IMR-90 (cell line): Measurements from ENCODE around the gene NOTCH2. TPM values are rescaled to one million over a fixed set of nuclear protein-coding genes. Genes with fewer than 3 reads are reported as not detected.
A peak's percentile ranks its signal among the peaks of the same experiment; 100 is the strongest.

ENCODE experiments used
- ATAC-seq: fragments of 200-7000 bp; cut with Tn5 transposase; 2 replicates; pipeline ENCODE4 v1.9.1; 2020; ENCODE audit warnings: low read depth, mild to moderate bottlenecking, moderate library complexity
- BruUV-seq: library from RNA; stranded (reverse); fragments of 400-500 nt; replicated peaks from 2 replicates; lab custom pipeline; 2021; lab: Mats Ljungman, UMichigan
- CTCF ChIA-PET: fragments of 300-600 bp; formaldehyde crosslinking; extraction: SDS; loops from one replicate; lab custom pipeline; 2021; ENCODE audit warnings: antibody characterized with exemption; lab: Yijun Ruan, JAX
- POLR2A ChIA-PET: fragments of 300-600 bp; sonication (Branson Sonifier 250); formaldehyde crosslinking; loops from one replicate; lab custom pipeline; 2022; ENCODE audit warnings: antibody characterized with exemption; ENCODE audit not compliant: unreplicated experiment; lab: Charles Lee
- DNase-seq: peaks from one replicate; pipeline ENCODE4 v3.0.0; 2013
- H2AFZ ChIP-seq: replicated peaks from 2 replicates; pipeline ENCODE3; 2013; ENCODE audit warnings: low read length, mild to moderate bottlenecking; ENCODE audit not compliant: poor library complexity
- H2AK5ac ChIP-seq: 2 replicates; pipeline ENCODE4 v1.6.1; 2013; ENCODE audit warnings: low read depth, low read length, inconsistent platforms
- H2AK9ac ChIP-seq: replicated peaks from 2 replicates; pipeline ENCODE3; 2013; ENCODE audit warnings: mild to moderate bottlenecking, low read depth, low read length, moderate library complexity; ENCODE audit not compliant: poor library complexity
- H2BK120ac ChIP-seq: 2 replicates; pipeline ENCODE4 v1.6.1; 2013; ENCODE audit warnings: low read depth, low read length, inconsistent platforms
- H2BK15ac ChIP-seq: 3 replicates; pipeline ENCODE4 v1.6.1; 2013; ENCODE audit warnings: low read depth, low read length, inconsistent platforms
- H2BK20ac ChIP-seq: 2 replicates; pipeline ENCODE4 v1.6.1; 2013; ENCODE audit warnings: low read depth, mild to moderate bottlenecking, inconsistent platforms, low read length, moderate library complexity
- H2BK5ac ChIP-seq: 2 replicates; pipeline ENCODE4 v1.6.1; 2013; ENCODE audit warnings: mild to moderate bottlenecking, low read depth, low read length, inconsistent platforms; ENCODE audit not compliant: poor library complexity, severe bottlenecking
- H3K14ac ChIP-seq: replicated peaks from 2 replicates; pipeline ENCODE4 v1.6.1; 2013; ENCODE audit warnings: low read depth, low read length, inconsistent platforms
- H3K18ac ChIP-seq: 2 replicates; pipeline ENCODE4 v1.6.1; 2013; ENCODE audit warnings: low read depth, low read length, control low read depth
- H3K23ac ChIP-seq: 2 replicates; pipeline ENCODE4 v1.6.1; 2013; ENCODE audit warnings: low read depth, low read length, inconsistent platforms
- H3K27ac ChIP-seq: 2 replicates; pipeline ENCODE4 v1.5.1; 2013; ENCODE audit warnings: mild to moderate bottlenecking, control low read depth, low read length; ENCODE audit not compliant: insufficient read depth
- H3K27me3 ChIP-seq: 2 replicates; pipeline ENCODE4 v1.6.1; 2013; ENCODE audit warnings: low read length; ENCODE audit not compliant: control insufficient read depth, insufficient read depth
- H3K36me3 ChIP-seq: 2 replicates; pipeline ENCODE4 v1.6.1; 2013; ENCODE audit warnings: low read length, mixed read lengths; ENCODE audit not compliant: control insufficient read depth, insufficient read depth
- H3K4ac ChIP-seq: 2 replicates; pipeline ENCODE4 v1.6.1; 2013; ENCODE audit warnings: low read depth, low read length, inconsistent platforms
- H3K4me1 ChIP-seq: 2 replicates; pipeline ENCODE4 v1.6.1; 2013; ENCODE audit warnings: low read length, mixed read lengths; ENCODE audit not compliant: control insufficient read depth, insufficient read depth
- H3K4me2 ChIP-seq: 2 replicates; pipeline ENCODE4 v1.6.1; 2013; ENCODE audit warnings: low read depth, mild to moderate bottlenecking, control low read depth, low read length, moderate library complexity
- H3K4me3 ChIP-seq: 2 replicates; pipeline ENCODE4 v1.5.1; 2013; ENCODE audit warnings: low read depth, mild to moderate bottlenecking, control low read depth, low read length, moderate library complexity; ENCODE audit not compliant: insufficient read depth
- H3K56ac ChIP-seq: 2 replicates; pipeline ENCODE4 v1.6.1; 2013; ENCODE audit warnings: low read length, inconsistent platforms; ENCODE audit not compliant: insufficient read depth; ENCODE audit errors: extremely low read depth
- H3K79me1 ChIP-seq, 2 experiments: 2 replicates each; pipeline ENCODE4 v1.6.1; 2013; ENCODE audit warnings: low read length in 2 of 2, inconsistent platforms in 1 of 2, low read depth in 1 of 2
- H3K9ac ChIP-seq: 2 replicates; pipeline ENCODE4 v1.6.1; 2013; ENCODE audit warnings: low read depth, low read length, control low read depth
- H3K9me1 ChIP-seq: 2 replicates; pipeline ENCODE4 v1.6.1; 2013; ENCODE audit warnings: low read length, inconsistent platforms; ENCODE audit not compliant: insufficient read depth
- H3K9me3 ChIP-seq: 2 replicates; pipeline ENCODE4 v1.6.1; 2013; ENCODE audit warnings: low read length; ENCODE audit not compliant: control insufficient read depth, insufficient read depth
- H4K20me1 ChIP-seq: 2 replicates; pipeline ENCODE4 v1.6.1; 2013; ENCODE audit warnings: low read length, inconsistent platforms; ENCODE audit not compliant: insufficient read depth
- H4K5ac ChIP-seq: 2 replicates; pipeline ENCODE4 v1.6.1; 2013; ENCODE audit warnings: mild to moderate bottlenecking, low read depth, low read length, control low read depth
- H4K8ac ChIP-seq, 2 experiments: 2 replicates each; pipeline ENCODE4 v1.6.1; 2013; ENCODE audit warnings: low read depth in 2 of 2, low read length in 2 of 2, control low read depth in 1 of 2, inconsistent platforms in 1 of 2
- H4K91ac ChIP-seq: 2 replicates; pipeline ENCODE4 v1.6.1; 2013; ENCODE audit warnings: low read depth, low read length, inconsistent platforms; ENCODE audit not compliant: insufficient read depth
- BHLHE40 ChIP-seq: fragments of 150-350 bp; IDR thresholded peaks from 2 replicates; pipeline ENCODE4 v1.6.1; 2016; ENCODE audit warnings: mild to moderate bottlenecking, low read depth, low read length
- CEBPB ChIP-seq: IDR thresholded peaks from 2 replicates; pipeline ENCODE4 v1.6.1; 2012; ENCODE audit warnings: low read depth, low read length, improper control_type of control experiment
- CHD1 ChIP-seq: IDR thresholded peaks from 2 replicates; pipeline ENCODE4 v1.6.1; 2012; ENCODE audit warnings: low read depth, low read length, improper control_type of control experiment
- CTCF ChIP-seq: conservative IDR thresholded peaks from 2 replicates; pipeline ENCODE4 v1.5.1; 2012; ENCODE audit warnings: mild to moderate bottlenecking, low read depth, low read length, improper control_type of control experiment
- FOS ChIP-seq: fragments of 150-350 bp; IDR thresholded peaks from 2 replicates; pipeline ENCODE4 v1.6.1; 2016; ENCODE audit warnings: low read depth, low read length
- MAFK ChIP-seq: IDR thresholded peaks from 2 replicates; pipeline ENCODE4 v1.6.1; 2012; ENCODE audit warnings: low read depth, low read length, improper control_type of control experiment
- MAZ ChIP-seq: IDR thresholded peaks from 2 replicates; pipeline ENCODE4 v1.6.1; 2012; ENCODE audit warnings: low read depth, mild to moderate bottlenecking, low read length, improper control_type of control experiment, moderate library complexity, borderline replicate concordance
- MXI1 ChIP-seq: IDR thresholded peaks from 2 replicates; pipeline ENCODE4 v1.6.1; 2012; ENCODE audit warnings: low read depth, mild to moderate bottlenecking, low read length, moderate library complexity, borderline replicate concordance
- NFE2L2 ChIP-seq: fragments of 150-350 bp; IDR thresholded peaks from 2 replicates; pipeline ENCODE4 v1.6.1; 2016; ENCODE audit warnings: low read depth, mild to moderate bottlenecking, low read length
- POLR2A ChIP-seq: IDR thresholded peaks from 2 replicates; pipeline ENCODE4 v1.6.1; 2012; ENCODE audit warnings: mild to moderate bottlenecking, low read depth, low read length
- RAD21 ChIP-seq: IDR thresholded peaks from 2 replicates; pipeline ENCODE4 v1.6.1; 2012; ENCODE audit warnings: low read length, improper control_type of control experiment
- RCOR1 ChIP-seq: IDR thresholded peaks from 2 replicates; pipeline ENCODE4 v1.6.1; 2012; ENCODE audit warnings: mild to moderate bottlenecking, low read length, improper control_type of control experiment; ENCODE audit not compliant: insufficient replicate concordance
- RFX5 ChIP-seq: IDR thresholded peaks from 2 replicates; pipeline ENCODE4 v1.8.0; 2012; ENCODE audit warnings: low read depth, mild to moderate bottlenecking, low read length, moderate library complexity
- SMC3 ChIP-seq: fragments of 150-350 bp; IDR thresholded peaks from 2 replicates; pipeline ENCODE4 v1.6.1; 2016; ENCODE audit warnings: low read depth, mild to moderate bottlenecking, antibody characterized with exemption, low read length, moderate library complexity
- USF2 ChIP-seq: fragments of 150-350 bp; IDR thresholded peaks from 2 replicates; pipeline ENCODE4 v1.6.1; 2017; ENCODE audit warnings: mild to moderate bottlenecking, antibody characterized with exemption, low read length, low read depth
- WGBS, 2 experiments: methylation state at CpG; one replicate each; pipeline versions ENCODE4 v1.1.5 to v1.1.7; 2013; ENCODE audit warnings: missing lambda C conversion rate in 2 of 2; ENCODE audit not compliant: insufficient read length in 1 of 2; ENCODE audit errors: extremely low coverage in 2 of 2; 5-methylcytosine and 5-hydroxymethylcytosine counted together
- dilution Hi-C: fragments of 300-500 bp; cut with HindIII; formaldehyde crosslinking; loops from one replicate; pipeline ENCODE4 v1.14.3; 2018; ENCODE audit warnings: low sequenced_read_pairs; ENCODE audit not compliant: unreplicated experiment
- in situ Hi-C: fragments of 300-500 bp; cut with MboI; formaldehyde crosslinking; loops from 3 replicates; pipeline ENCODE4 v1.14.3; 2019; ENCODE audit warnings: low sequenced_read_pairs, inconsistent platforms, mixed read lengths
- intact Hi-C: fragments of 100-400 bp; cut with micrococcal nuclease; formaldehyde crosslinking; loops from 2 replicates; pipeline ENCODE4 v1.10.0; 2022
- polyA plus RNA-seq, 3 experiments: library from polyadenylated mRNA; depleted of rRNA; stranded (reverse); fragments of >200 nt; gene quantifications; 2 replicates each; pipeline ENCODE4 v1.2.3, GENCODE V29; 2012; ENCODE audit warnings: low replicate concordance in 1 of 3
- total RNA-seq: library from RNA; depleted of rRNA; stranded (reverse); fragments of >200 nt; gene quantifications from 2 replicates; pipeline ENCODE4 v1.2.3, GENCODE V29; 2012

NOTCH2 gene
- total and polyA plus RNA-seq, 2 of the 4 experiments (the other 2 are of a cell fraction): 40.4 to 131 TPM

GRCh38 chr1:119879510-119880434 is 189.7 kb downstream of the NOTCH2 start:
- Histone ChIP-seq H2BK15ac (no peak overlapping the region), H3K18ac (no peak overlapping the region), H3K4me1 (peaks cover 2% of the 10 kb centered on the region), H2BK120ac (no peak overlapping the region), H3K9me3 (no peaks in the 10 kb centered on the region), H3K9ac (no peak overlapping the region), H3K56ac (no peak overlapping the region), H4K5ac (no peak overlapping the region), H3K36me3 (no peaks in the 10 kb centered on the region), H4K8ac (no peak overlapping the region), H2BK5ac (no peak overlapping the region), H3K27ac (no peak overlapping the region), H2AFZ (no peak overlapping the region), H3K4me2 (no peak overlapping the region), H2AK9ac (no peak overlapping the region), H3K9me1 (no peaks in the 10 kb centered on the region), H3K4me3 (no peak overlapping the region), H4K20me1 (no peaks in the 10 kb centered on the region), H2AK5ac (0 out of 2 replicates have a peak overlapping the region, but pooled peaks have one; percentile 4), H3K79me1 (no peaks in the 10 kb centered on the region), H2BK20ac (no peak overlapping the region), H3K4ac (no peak overlapping the region), H3K23ac (no peak overlapping the region), H3K14ac (no peak overlapping the region; the same call in 1 of the 2 replicates), H3K27me3 (peaks cover 2% of the 10 kb centered on the region; the same call in 1 of the 2 replicates), H4K91ac (no peak overlapping the region)
- ATAC-seq (peak; percentile 80), DNase-seq (peak; percentile 10)
- POLR2A ChIA-PET: no interaction called here
- CTCF ChIA-PET: no interaction called here
- dilution Hi-C loops: no loop called here
- in situ Hi-C loops: no loop called here
- WGBS, 2 experiments: 80% methylated on average over 2 of the region's 12 CpGs; no CpG with 5 or more reads in 1 of the 2 experiments
- intact Hi-C loops: loop anchor here (10.0 kb wide), 2 partner anchors 65 to 265 kb away; no protein-coding TSS in a partner anchor
- no TSS peak for BruUV-seq
- TF ChIP-seq MXI1 (no peak), USF2 (no peak), NFE2L2 (no peak), RAD21 (no peak), CHD1 (no peak), RFX5 (no peak), SMC3 (no peak), RCOR1 (no peak), BHLHE40 (no peak), POLR2A (no peak), FOS (no peak), CEBPB (no peak), CTCF (no peak), MAZ (no peak), MAFK (no peak)
